Sigmoid colon (tissue), 7 donors: Measurements from ENCODE around the gene SLCO1A2. TPM values are rescaled to one million over a fixed set of nuclear protein-coding genes. Genes with fewer than 3 reads are reported as not detected.

Source experiments
- DNase-seq: peaks from one replicate; pipeline ENCODE4 v3.0.0-alpha.2; 2019
- H3K27ac ChIP-seq, 4 donors: fragments of 200-600 bp; sonication (generic); one replicate each; pipeline ENCODE4 v1.5.1; 2016 to 2019; ENCODE audit warnings: mild to moderate bottlenecking in 1 of 4
- H3K27me3 ChIP-seq, 3 donors: fragments of 200-600 bp; sonication (generic); one replicate each; pipeline ENCODE4 v1.5.1; 2019; ENCODE audit warnings: mild to moderate bottlenecking in 1 of 3
- H3K36me3 ChIP-seq, 4 donors: fragments of 200-600 bp; sonication (generic); one replicate each; pipeline ENCODE4 v1.5.1; 2016 to 2019
- H3K4me1 ChIP-seq, 4 donors: fragments of 200-600 bp; sonication (generic); one replicate each; pipeline ENCODE4 v1.5.1; 2017 to 2019
- H3K4me3 ChIP-seq, 4 donors: fragments of 200-600 bp; sonication (generic); one replicate each; pipeline ENCODE4 v1.5.1; 2017 to 2019; ENCODE audit warnings: mild to moderate bottlenecking in 2 of 4, moderate library complexity in 1 of 4
- H3K9me3 ChIP-seq, 4 donors: fragments of 200-600 bp in 3 of 4; sonication (generic) in 3 of 4; one replicate each; pipeline versions ENCODE4 v1.5.1 to v1.6.1; 2013 to 2019
- EP300 ChIP-seq, 4 donors: sonication (generic); formaldehyde crosslinking; IDR thresholded peaks; one replicate each; pipeline ENCODE4 v1.6.1; 2017; ENCODE audit warnings: antibody characterized with exemption in 4 of 4
- POLR2A ChIP-seq, 2 donors: fragments of 450-650 bp; IDR thresholded peaks; one replicate each; pipeline ENCODE4 v1.6.1; 2016; ENCODE audit warnings: antibody characterized with exemption in 2 of 2, mild to moderate bottlenecking in 2 of 2, moderate library complexity in 2 of 2
- POLR2AphosphoS5 ChIP-seq, 4 donors: sonication (generic); formaldehyde crosslinking; IDR thresholded peaks; one replicate each; pipeline ENCODE4 v1.6.1; 2017; ENCODE audit warnings: antibody characterized with exemption in 4 of 4
- WGBS, 2 donors: extraction: QIAGEN DNeasy Blood & Tissue Kit; methylation state at CpG; one replicate each; pipeline ENCODE4 v1.1.7; 2013; 5-methylcytosine and 5-hydroxymethylcytosine counted together
- intact Hi-C: fragments of 100-400 bp; cut with DNase I; formaldehyde crosslinking; loops from one replicate; pipeline ENCODE4 v1.15.1; 2023
- polyA plus RNA-seq, 3 donors: library from polyadenylated mRNA; stranded (reverse); fragments of 200-250 nt; gene quantifications; one replicate each; pipeline ENCODE4 v1.2.3, GENCODE V29; 2013
- total RNA-seq, 4 donors: library from RNA; depleted of rRNA; stranded (reverse); fragments of >200 nt; gene quantifications; one replicate each; pipeline ENCODE4 v1.1.0, GENCODE V29; 2016
- TF ChIP-seq, protein P1 (sequence below), 4 experiments: fragments of 450-650 bp in 3 of 4; fragments of 200-600 bp in 1 of 4; IDR thresholded peaks; one replicate each; pipeline ENCODE4 v1.5.1; 2016 to 2019; ENCODE audit warnings: antibody characterized with exemption in 4 of 4, mild to moderate bottlenecking in 3 of 4, moderate library complexity in 2 of 4
- donor health status: healthy with polysubstance abuse.
- donor health status: Bipolar disorder and iron deficiency.
- donor health status: healthy.

The SLCO1A2 gene
- total and polyA plus RNA-seq, 7 donors, result under 0.01 TPM; not detected in 6

DNA sequence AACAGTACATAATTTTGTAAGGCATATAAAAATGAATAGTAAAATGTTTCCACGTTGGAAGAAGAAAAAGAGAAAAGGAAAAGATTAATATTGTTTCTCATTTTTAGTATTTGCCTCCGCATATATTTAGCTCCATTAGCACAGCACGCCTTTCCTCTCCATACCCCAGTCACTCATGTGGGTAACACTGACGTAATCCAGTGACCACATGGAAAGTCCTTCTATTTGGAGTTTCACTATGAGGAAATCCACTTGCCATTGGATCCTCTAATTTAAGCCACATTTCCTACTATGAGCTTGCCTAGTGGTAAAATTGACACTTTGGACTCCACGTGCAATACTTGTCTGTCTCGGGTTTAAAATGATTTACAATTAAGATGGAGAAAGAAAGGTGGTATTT is 5.7 kb upstream of the SLCO1A2 start:
- H3K4me3 ChIP-seq, result no peak overlapping the region
- WGBS, 2 donors, result 75% methylated on average over 6 of the region's 6 CpGs

DNA sequence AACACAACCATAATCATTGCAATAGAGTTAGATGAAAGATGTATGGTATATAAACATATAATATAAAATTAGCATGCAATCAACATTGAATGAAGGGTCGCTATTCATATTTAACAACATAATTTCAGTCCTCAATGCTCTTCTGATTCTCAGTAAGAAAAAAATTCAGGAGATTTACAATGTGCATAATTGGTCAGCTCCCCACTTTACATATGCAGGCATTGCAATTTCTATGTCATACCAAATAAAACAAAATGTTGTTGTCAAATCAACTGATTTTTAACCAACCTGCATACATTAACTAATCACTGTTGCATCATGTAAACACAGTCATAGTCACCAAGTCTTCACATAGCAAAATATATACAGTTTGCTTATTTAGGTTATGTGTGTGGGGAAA is 5.2 kb upstream of the SLCO1A2 start:
- 63 to 88% methylated on average over 1 of the region's 1 CpG for WGBS, 2 donors
- intact Hi-C loops, result no loop called here

More for the DNA sequence above, 5.7 kb upstream of the SLCO1A2 start:
- H3K36me3 ChIP-seq, result no peaks in the 10 kb centered on the region
- no peak for DNase-seq
- H3K27me3 ChIP-seq, result no peaks in the 10 kb centered on the region
- H3K9me3 ChIP-seq, result no peaks in the 10 kb centered on the region
- H3K27ac ChIP-seq, result no peak overlapping the region
- no peak for TF ChIP-seq POLR2A (IDR thresholded peaks at IDR 0.05)
- no peak for TF ChIP-seq EP300 (IDR thresholded peaks at IDR 0.05)
- TF ChIP-seq POLR2AphosphoS5 (IDR thresholded peaks at IDR 0.05), result no peak
- TF ChIP-seq, protein P1, sequence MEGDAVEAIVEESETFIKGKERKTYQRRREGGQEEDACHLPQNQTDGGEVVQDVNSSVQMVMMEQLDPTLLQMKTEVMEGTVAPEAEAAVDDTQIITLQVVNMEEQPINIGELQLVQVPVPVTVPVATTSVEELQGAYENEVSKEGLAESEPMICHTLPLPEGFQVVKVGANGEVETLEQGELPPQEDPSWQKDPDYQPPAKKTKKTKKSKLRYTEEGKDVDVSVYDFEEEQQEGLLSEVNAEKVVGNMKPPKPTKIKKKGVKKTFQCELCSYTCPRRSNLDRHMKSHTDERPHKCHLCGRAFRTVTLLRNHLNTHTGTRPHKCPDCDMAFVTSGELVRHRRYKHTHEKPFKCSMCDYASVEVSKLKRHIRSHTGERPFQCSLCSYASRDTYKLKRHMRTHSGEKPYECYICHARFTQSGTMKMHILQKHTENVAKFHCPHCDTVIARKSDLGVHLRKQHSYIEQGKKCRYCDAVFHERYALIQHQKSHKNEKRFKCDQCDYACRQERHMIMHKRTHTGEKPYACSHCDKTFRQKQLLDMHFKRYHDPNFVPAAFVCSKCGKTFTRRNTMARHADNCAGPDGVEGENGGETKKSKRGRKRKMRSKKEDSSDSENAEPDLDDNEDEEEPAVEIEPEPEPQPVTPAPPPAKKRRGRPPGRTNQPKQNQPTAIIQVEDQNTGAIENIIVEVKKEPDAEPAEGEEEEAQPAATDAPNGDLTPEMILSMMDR (IDR thresholded peaks at IDR 0.05), result no peak
- no peaks in the 10 kb centered on the region for H3K4me1 ChIP-seq
- intact Hi-C loops, result no loop called here

DNA sequence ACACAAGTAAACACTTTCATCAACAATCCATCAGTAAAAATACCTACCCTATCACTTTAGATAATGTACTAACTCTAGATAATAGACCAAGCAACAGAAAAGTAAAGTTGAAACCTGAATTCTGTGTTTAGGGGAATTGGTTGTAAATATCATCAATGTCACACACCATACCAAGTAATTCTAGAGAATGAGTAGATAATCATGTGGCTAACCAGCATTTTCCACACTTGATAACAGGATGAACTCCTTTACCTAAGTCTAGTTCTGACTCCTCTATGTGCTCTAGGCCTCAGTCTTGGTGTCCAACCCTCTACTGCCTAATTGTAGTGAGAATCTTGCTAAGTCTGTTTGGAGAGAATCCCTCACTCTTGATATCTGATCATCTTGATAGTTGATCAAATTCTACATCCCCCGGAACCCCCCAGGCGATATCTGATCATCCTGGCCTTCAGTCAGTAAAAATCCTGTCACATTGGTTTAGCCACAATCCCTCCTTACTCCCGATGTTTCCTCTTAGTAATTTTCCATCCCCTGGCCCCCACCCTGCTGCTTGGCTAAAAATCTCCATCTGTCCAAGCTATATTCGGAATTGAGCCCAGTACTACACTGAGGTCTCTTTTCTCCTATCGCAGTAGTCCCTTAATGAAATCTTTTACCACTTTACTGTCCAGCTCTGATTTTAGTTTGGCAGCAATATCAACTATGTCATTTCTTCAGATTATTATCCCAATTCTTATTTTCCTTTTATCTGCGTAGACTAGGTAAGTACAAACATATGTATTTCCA is 3.4 kb upstream of the SLCO1A2 start:
- intact Hi-C loops, result no loop called here
- no peak overlapping the region for H3K4me3 ChIP-seq
- TF ChIP-seq POLR2AphosphoS5 (IDR thresholded peaks at IDR 0.05) (no peak), POLR2A (IDR thresholded peaks at IDR 0.05) (no peak), EP300 (IDR thresholded peaks at IDR 0.05) (no peak)
- TF ChIP-seq, protein P1 (IDR thresholded peaks at IDR 0.05), result no peak
- no peaks in the 10 kb centered on the region for H3K27me3 ChIP-seq
- no peak for DNase-seq
- no peaks in the 10 kb centered on the region for H3K36me3 ChIP-seq
- no peak overlapping the region for H3K27ac ChIP-seq
- H3K9me3 ChIP-seq, result no peaks in the 10 kb centered on the region
- H3K4me1 ChIP-seq, result no peaks in the 10 kb centered on the region
- 93 to 94% methylated on average over 6 of the region's 6 CpGs for WGBS, 2 donors

More for the DNA sequence above, 5.2 kb upstream of the SLCO1A2 start:
- H3K4me1 ChIP-seq, result no peaks in the 10 kb centered on the region
- DNase-seq, result no peak
- TF ChIP-seq EP300 (IDR thresholded peaks at IDR 0.05), result no peak
- no peak for TF ChIP-seq POLR2A (IDR thresholded peaks at IDR 0.05)
- TF ChIP-seq, protein P1 (IDR thresholded peaks at IDR 0.05), result no peak
- TF ChIP-seq POLR2AphosphoS5 (IDR thresholded peaks at IDR 0.05), result no peak
- H3K4me3 ChIP-seq, result no peak overlapping the region
- no peaks in the 10 kb centered on the region for H3K9me3 ChIP-seq
- no peaks in the 10 kb centered on the region for H3K27me3 ChIP-seq
- no peaks in the 10 kb centered on the region for H3K36me3 ChIP-seq
- H3K27ac ChIP-seq, result no peak overlapping the region

GRCh38 chr12:21337453-21337852 is 2.7 kb upstream of the SLCO1A2 start:
- Histone ChIP-seq H3K27me3 (no peaks in the 10 kb centered on the region), H3K4me1 (no peaks in the 10 kb centered on the region), H3K4me3 (no peak overlapping the region), H3K27ac (no peak overlapping the region), H3K9me3 (no peaks in the 10 kb centered on the region), H3K36me3 (no peaks in the 10 kb centered on the region)
- DNase-seq, result no peak
- intact Hi-C loops, result no loop called here
- no peak for TF ChIP-seq POLR2A (IDR thresholded peaks at IDR 0.05)
- TF ChIP-seq POLR2AphosphoS5 (IDR thresholded peaks at IDR 0.05), result no peak
- no peak for TF ChIP-seq EP300 (IDR thresholded peaks at IDR 0.05)
- TF ChIP-seq, protein P1 (IDR thresholded peaks at IDR 0.05), result no peak

GRCh38 chr12:21336656-21337055 is 1.9 kb upstream of the SLCO1A2 start:
- no peak for DNase-seq
- Histone ChIP-seq H3K4me1 (no peaks in the 10 kb centered on the region), H3K27ac (no peak overlapping the region), H3K36me3 (no peaks in the 10 kb centered on the region), H3K9me3 (no peaks in the 10 kb centered on the region), H3K27me3 (no peaks in the 10 kb centered on the region), H3K4me3 (no peak overlapping the region)
- intact Hi-C loops, result no loop called here
- 13 to 66% methylated on average over 5 of the region's 5 CpGs for WGBS, 2 donors
- TF ChIP-seq POLR2AphosphoS5 (IDR thresholded peaks at IDR 0.05) (no peak), POLR2A (IDR thresholded peaks at IDR 0.05) (no peak), EP300 (IDR thresholded peaks at IDR 0.05) (no peak)
- TF ChIP-seq, protein P1 (IDR thresholded peaks at IDR 0.05), result no peak
